HL-60 (cell line): ENCODE data around the gene METRNL.

Experiments used
- GABPA ChIP-seq: IDR thresholded peaks from 2 replicates; pipeline ENCODE4 v1.6.1; 2012; ENCODE audit warnings: low read depth
- TF ChIP-seq, protein P1 (sequence below): IDR thresholded peaks from one replicate; pipeline ENCODE4 v1.5.1; 2011; ENCODE audit warnings: low read length, control low read depth, inconsistent platforms; ENCODE audit not compliant: insufficient read depth

DNA sequence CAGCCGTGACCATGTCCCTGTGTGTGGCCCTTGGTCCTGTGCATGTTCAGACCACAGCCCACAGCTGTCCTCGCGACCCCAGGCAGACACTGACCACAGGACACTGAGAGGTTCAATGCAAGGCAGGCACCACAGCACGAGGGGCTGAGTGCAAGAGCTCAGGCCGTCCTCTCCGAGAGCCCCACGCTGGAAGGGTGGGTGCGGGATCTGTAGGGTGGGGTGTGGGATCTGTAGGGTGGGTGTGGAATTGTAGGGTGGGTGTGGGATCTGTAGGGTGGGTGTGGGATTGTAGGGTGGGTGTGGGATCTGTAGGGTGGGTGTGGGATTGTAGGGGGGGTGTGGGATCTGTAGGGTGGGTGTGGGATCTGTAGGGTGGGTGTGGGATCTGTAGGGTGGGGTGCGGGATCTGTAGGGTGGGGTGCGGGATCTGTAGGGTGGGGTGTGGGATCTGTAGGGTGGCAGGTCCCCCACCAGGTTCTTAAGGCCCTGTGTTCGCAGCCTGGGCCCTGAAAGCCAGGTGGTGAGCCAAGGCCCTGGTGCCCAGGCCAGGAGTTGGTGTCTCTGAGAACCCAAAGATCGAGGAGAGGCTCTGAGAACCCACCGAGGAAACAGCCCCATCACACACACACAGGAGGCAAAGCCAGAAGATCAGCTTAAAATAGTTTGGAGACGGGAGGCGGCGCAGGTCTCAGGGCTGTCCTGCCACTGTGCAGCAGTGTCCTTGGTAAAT lies 48.2 kb downstream of the METRNL start:
- TF ChIP-seq, protein P1, sequence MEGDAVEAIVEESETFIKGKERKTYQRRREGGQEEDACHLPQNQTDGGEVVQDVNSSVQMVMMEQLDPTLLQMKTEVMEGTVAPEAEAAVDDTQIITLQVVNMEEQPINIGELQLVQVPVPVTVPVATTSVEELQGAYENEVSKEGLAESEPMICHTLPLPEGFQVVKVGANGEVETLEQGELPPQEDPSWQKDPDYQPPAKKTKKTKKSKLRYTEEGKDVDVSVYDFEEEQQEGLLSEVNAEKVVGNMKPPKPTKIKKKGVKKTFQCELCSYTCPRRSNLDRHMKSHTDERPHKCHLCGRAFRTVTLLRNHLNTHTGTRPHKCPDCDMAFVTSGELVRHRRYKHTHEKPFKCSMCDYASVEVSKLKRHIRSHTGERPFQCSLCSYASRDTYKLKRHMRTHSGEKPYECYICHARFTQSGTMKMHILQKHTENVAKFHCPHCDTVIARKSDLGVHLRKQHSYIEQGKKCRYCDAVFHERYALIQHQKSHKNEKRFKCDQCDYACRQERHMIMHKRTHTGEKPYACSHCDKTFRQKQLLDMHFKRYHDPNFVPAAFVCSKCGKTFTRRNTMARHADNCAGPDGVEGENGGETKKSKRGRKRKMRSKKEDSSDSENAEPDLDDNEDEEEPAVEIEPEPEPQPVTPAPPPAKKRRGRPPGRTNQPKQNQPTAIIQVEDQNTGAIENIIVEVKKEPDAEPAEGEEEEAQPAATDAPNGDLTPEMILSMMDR = no peak
- TF ChIP-seq GABPA = no peak
